Measurements from ENCODE around the gene SMIM7.

The SMIM7 gene

GRCh38 chr19:16613841-16614240 lies 46.1 kb downstream of the SMIM7 start:
- H4K20me1 ChIP-seq = peaks cover 96 to 100% (median 100%) of the 10 kb centered on the region in 11 experiments
- peaks cover 0 to 16% (median 0%) of the 10 kb centered on the region in 11 experiments; a peak in 6 of 22 replicates for H3K36me3 ChIP-seq
- H3K27ac ChIP-seq = peak overlapping the region in 5 of 11 experiments; percentile 9 to 61 (median 25); a peak in 3 of 22 replicates
- peak overlapping the region; percentile 55 to 86 (median 79) for H3K4me2 ChIP-seq
- H3K9me3 ChIP-seq (replicated peaks in 1 of 11) = no peaks in the 10 kb centered on the region
- no peak overlapping the region for H3K4me3 ChIP-seq
- H3K9ac ChIP-seq = peak overlapping the region in 1 of 11 experiments; percentile 28; a peak in 1 of 22 replicates
- no peaks in the 10 kb centered on the region for H3K27me3 ChIP-seq
- peaks cover 68 to 98% (median 93%) of the 10 kb centered on the region in 10 experiments for H3K4me1 ChIP-seq
- no peak for TF ChIP-seq Cebpa-rat (IDR thresholded peaks at IDR 0.05)

GRCh38 chr19:16612636-16613035 lies 47.3 kb downstream of the SMIM7 start:
- Histone ChIP-seq H3K4me2 (peak overlapping the region; percentile 55 to 86 (median 79)), H3K4me1 (peaks cover 56 to 99% (median 93%) of the 10 kb centered on the region in 10 experiments), H3K36me3 (peaks cover 0 to 12% (median 3%) of the 10 kb centered on the region in 11 experiments; a peak in 7 of 22 replicates), H4K20me1 (peaks cover 96 to 100% (median 100%) of the 10 kb centered on the region in 11 experiments), H3K9me3 (replicated peaks in 1 of 11) (no peaks in the 10 kb centered on the region), H3K27me3 (no peaks in the 10 kb centered on the region), H3K4me3 (peak overlapping the region in 3 of 10 experiments; percentile 2 to 8 (median 6); a peak in 5 of 20 replicates), H3K9ac (peak overlapping the region in 9 of 11 experiments; percentile 0 to 55 (median 28); a peak in 10 of 22 replicates), H3K27ac (peak overlapping the region in 8 of 11 experiments; percentile 16 to 61 (median 32); a peak in 10 of 22 replicates)
- TF ChIP-seq Cebpa-rat (IDR thresholded peaks at IDR 0.05) = peak in 2 of 11 experiments; percentile 19 to 20; a peak in 1 of 22 replicates

DNA sequence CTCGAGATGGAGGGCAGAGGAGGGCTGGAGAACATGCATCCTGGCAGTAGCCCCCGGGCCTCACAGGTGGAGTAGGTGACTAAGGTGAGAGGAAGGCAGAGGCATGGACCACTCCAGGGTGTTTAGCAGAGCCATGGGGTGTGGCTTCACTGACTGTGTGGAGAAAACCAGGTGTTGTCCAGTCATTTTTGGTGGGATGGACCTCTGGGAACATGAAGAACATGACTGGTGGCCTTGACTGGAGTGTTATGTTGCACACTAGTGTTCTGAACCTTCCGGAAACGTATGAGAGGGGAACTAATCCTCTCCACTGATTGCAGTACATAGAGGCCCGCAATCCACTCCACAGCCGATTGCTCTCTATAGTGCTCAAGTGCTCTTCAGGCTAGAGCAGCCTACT lies 48.8 kb downstream of the SMIM7 start:
- H3K9me3 ChIP-seq (replicated peaks in 1 of 11) = no peaks in the 10 kb centered on the region

GRCh38 chr19:16609511-16610200 lies 50.3 kb downstream of the SMIM7 start:
- H3K27ac ChIP-seq = no peak overlapping the region
- H3K4me1 ChIP-seq = peaks cover 42 to 99% (median 92%) of the 10 kb centered on the region in 10 experiments

More for the DNA sequence above, 48.8 kb downstream of the SMIM7 start:
- peak overlapping the region in 9 of 11 experiments; percentile 15 to 86 (median 79); a peak in 11 of 22 replicates for H3K4me2 ChIP-seq
- no peak for TF ChIP-seq Cebpa-rat (IDR thresholded peaks at IDR 0.05)
- no peaks in the 10 kb centered on the region for H3K27me3 ChIP-seq
- peaks cover 0 to 13% (median 4%) of the 10 kb centered on the region in 11 experiments; a peak in 10 of 22 replicates for H3K36me3 ChIP-seq
- no peak overlapping the region for H3K4me3 ChIP-seq
- H3K9ac ChIP-seq = no peak overlapping the region
- H3K27ac ChIP-seq = no peak overlapping the region
- H4K20me1 ChIP-seq = peaks cover 96 to 100% (median 100%) of the 10 kb centered on the region in 11 experiments
- peaks cover 54 to 99% (median 92%) of the 10 kb centered on the region in 10 experiments for H3K4me1 ChIP-seq

GRCh38 chr19:16608290-16608739 lies 51.6 kb downstream of the SMIM7 start:
- no peaks in the 10 kb centered on the region for H3K27me3 ChIP-seq
- no peak for TF ChIP-seq Cebpa-rat (IDR thresholded peaks at IDR 0.05)
- H3K27ac ChIP-seq = peak overlapping the region in 5 of 11 experiments; percentile 10 to 56 (median 28); a peak in 8 of 22 replicates
- no peak overlapping the region for H3K4me3 ChIP-seq
- peaks cover 0 to 23% (median 11%) of the 10 kb centered on the region in 11 experiments; a peak in 11 of 22 replicates for H3K36me3 ChIP-seq
- peak overlapping the region in 7 of 11 experiments; percentile 36 to 80 (median 62); a peak in 13 of 22 replicates for H3K4me2 ChIP-seq
- no peaks in the 10 kb centered on the region for H3K9me3 ChIP-seq (replicated peaks in 1 of 11)
- H3K9ac ChIP-seq = no peak overlapping the region
- H4K20me1 ChIP-seq = peaks cover 96 to 100% (median 100%) of the 10 kb centered on the region in 11 experiments
- H3K4me1 ChIP-seq = peaks cover 28 to 96% (median 89%) of the 10 kb centered on the region in 10 experiments

More at GRCh38 chr19:16609511-16610200, 50.3 kb downstream of the SMIM7 start:
- Histone ChIP-seq H3K9ac (no peak overlapping the region), H3K9me3 (replicated peaks in 1 of 11) (no peaks in the 10 kb centered on the region), H3K36me3 (peaks cover 0 to 23% (median 10%) of the 10 kb centered on the region in 11 experiments; a peak in 10 of 22 replicates), H3K27me3 (no peaks in the 10 kb centered on the region), H4K20me1 (peaks cover 96 to 100% (median 100%) of the 10 kb centered on the region in 11 experiments), H3K4me3 (no peak overlapping the region), H3K4me2 (peak overlapping the region in 3 of 11 experiments; percentile 42 to 81 (median 68); a peak in 5 of 22 replicates)
- TF ChIP-seq Cebpa-rat (IDR thresholded peaks at IDR 0.05) = no peak

DNA sequence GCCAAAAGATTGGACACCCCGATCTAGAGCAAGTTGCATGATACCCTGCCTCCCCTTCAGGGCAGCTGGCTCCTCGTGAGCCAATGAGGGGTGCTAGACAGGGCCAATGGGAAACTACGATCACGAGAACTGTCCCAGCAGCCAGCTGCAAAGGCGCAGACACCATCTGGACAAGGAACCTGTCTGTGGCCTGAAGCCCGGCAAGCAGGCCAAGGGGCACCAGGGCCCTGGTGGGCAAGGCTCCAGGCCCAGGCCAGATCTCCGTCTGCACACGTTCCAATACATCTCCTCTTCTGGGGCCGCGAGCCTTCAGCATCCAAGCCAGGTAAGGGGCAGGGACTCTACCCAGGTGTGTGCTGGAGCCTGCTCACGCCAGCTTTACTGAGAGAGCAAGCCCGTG lies 52.1 kb downstream of the SMIM7 start:
- peaks cover 96 to 100% (median 100%) of the 10 kb centered on the region in 11 experiments for H4K20me1 ChIP-seq
- no peaks in the 10 kb centered on the region for H3K27me3 ChIP-seq
- H3K4me2 ChIP-seq = peak overlapping the region in 7 of 11 experiments; percentile 36 to 80 (median 62); a peak in 15 of 22 replicates
- H3K4me1 ChIP-seq = peaks cover 23 to 96% (median 84%) of the 10 kb centered on the region in 10 experiments
- H3K4me3 ChIP-seq = no peak overlapping the region
- peaks cover 0 to 23% (median 12%) of the 10 kb centered on the region in 11 experiments; a peak in 12 of 22 replicates for H3K36me3 ChIP-seq
- peak overlapping the region in 6 of 11 experiments; percentile 2 to 56 (median 30); a peak in 9 of 22 replicates for H3K27ac ChIP-seq
- no peak for TF ChIP-seq Cebpa-rat (IDR thresholded peaks at IDR 0.05)
- no peak overlapping the region for H3K9ac ChIP-seq
- H3K9me3 ChIP-seq (replicated peaks in 1 of 11) = no peaks in the 10 kb centered on the region

DNA sequence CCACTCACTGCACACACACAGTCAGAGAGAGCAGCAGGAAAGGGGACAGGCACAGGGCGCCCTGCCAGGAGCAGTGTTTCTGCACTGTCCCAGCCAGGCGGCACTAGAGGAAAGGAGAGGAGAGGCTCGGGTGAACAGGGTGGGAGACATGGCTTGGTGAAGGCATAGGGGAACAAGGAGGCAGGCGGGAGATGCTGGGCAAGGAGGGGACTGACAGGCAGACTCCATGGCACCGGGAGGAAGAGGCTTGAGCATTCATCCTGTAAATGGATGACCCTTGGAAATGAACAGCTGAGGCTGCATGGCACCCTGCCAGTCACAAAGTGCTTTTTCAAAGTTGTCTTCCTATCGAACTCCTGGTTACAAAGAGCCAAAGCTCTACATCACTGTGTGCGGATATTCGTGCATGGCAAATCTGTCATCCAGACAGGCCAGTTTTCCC lies 54.4 kb downstream of the SMIM7 start:
- H3K27ac ChIP-seq = peak overlapping the region in 1 of 11 experiments; percentile 17; a peak in 1 of 22 replicates
- no peaks in the 10 kb centered on the region for H3K9me3 ChIP-seq (replicated peaks in 1 of 11)
- H4K20me1 ChIP-seq = peaks cover 96 to 100% (median 100%) of the 10 kb centered on the region in 11 experiments
- peaks cover 18 to 82% (median 66%) of the 10 kb centered on the region in 10 experiments for H3K4me1 ChIP-seq
- peak overlapping the region in 2 of 11 experiments; percentile 9 to 11; a peak in 1 of 22 replicates for H3K9ac ChIP-seq
- peaks cover 0 to 27% (median 13%) of the 10 kb centered on the region in 11 experiments; a peak in 12 of 22 replicates for H3K36me3 ChIP-seq
- no peaks in the 10 kb centered on the region for H3K27me3 ChIP-seq
- TF ChIP-seq Cebpa-rat (IDR thresholded peaks at IDR 0.05) = no peak
- peak overlapping the region in 9 of 11 experiments; percentile 5 to 68 (median 38); a peak in 11 of 22 replicates for H3K4me2 ChIP-seq
- no peak overlapping the region for H3K4me3 ChIP-seq

- Histone ChIP-seq H3K4me1 (peaks cover 22 to 84% (median 67%) of the 10 kb centered on the region in 10 experiments), H3K27ac (peak overlapping the region in 1 of 11 experiments; percentile 17; a peak in 2 of 22 replicates), H3K27me3 (no peaks in the 10 kb centered on the region), H3K4me2 (peak overlapping the region in 9 of 11 experiments; percentile 24 to 68 (median 45); a peak in 14 of 22 replicates), H4K20me1 (peaks cover 96 to 100% (median 100%) of the 10 kb centered on the region in 11 experiments), H3K4me3 (no peak overlapping the region), H3K36me3 (peaks cover 0 to 27% (median 13%) of the 10 kb centered on the region in 11 experiments; a peak in 12 of 22 replicates), H3K9ac (peak overlapping the region in 1 of 11 experiments; percentile 9; a peak in 2 of 22 replicates), H3K9me3 (replicated peaks in 1 of 11) (no peaks in the 10 kb centered on the region)
- TF ChIP-seq Cebpa-rat (IDR thresholded peaks at IDR 0.05) = no peak
Observed at GRCh38 chr19:16605115-16605514, 54.8 kb downstream of the SMIM7 start.

Measured in BLaER1 treated with 17β-estradiol and CSF1 and Interleukin-3, amounts not matched to agents 10 nM and 100 nM (cell line).